ENCODE measurements around the gene CSRNP3. TPM values are rescaled to one million over a fixed set of nuclear protein-coding genes. Genes with fewer than 3 reads are reported as not detected.

CSRNP3 gene
- polyA plus RNA-seq, 1 donor (not counting 4 experiments of a cell fraction or from before 2014, with no cell fraction given), result 0.87 TPM

DNA sequence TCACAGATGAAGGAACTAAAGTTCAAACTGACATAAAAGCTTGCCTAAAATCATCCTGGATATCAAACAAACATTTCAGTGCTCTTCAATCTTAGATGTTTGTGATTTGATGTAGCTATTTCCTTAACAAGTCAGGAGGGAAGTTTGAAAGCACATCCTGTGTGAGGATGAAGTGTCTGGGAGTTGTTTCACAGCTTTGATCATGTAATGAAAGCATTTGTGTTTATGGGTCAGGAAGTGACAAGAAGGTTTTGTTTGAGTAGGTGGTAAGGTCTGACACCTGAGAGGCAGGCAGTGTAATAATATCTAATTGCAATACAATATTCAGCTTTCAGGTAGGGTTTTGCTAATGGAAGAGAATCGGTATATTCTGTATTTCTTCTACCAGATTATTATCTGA lies 26.0 kb upstream of the CSRNP3 start:
- DNase-seq (ENCODE audit: low read depth, low spot score), result no peak
- H3K9me3 ChIP-seq (ENCODE audit: control insufficient read depth, low read depth, low read length), result no peaks in the 10 kb centered on the region
- H2AFZ ChIP-seq (ENCODE audit: control insufficient read depth, low read length), result no peak overlapping the region
- no peak overlapping the region for H3K4me2 ChIP-seq (ENCODE audit: control insufficient read depth, extremely low read depth, insufficient read depth, low read depth, low read length)
- no peak overlapping the region for H3K9ac ChIP-seq (ENCODE audit: control insufficient read depth, extremely low read depth, insufficient read depth, low read length)
- no peaks in the 10 kb centered on the region for H3K79me2 ChIP-seq (ENCODE audit: control insufficient read depth, insufficient read depth, low read length)
- H3K27me3 ChIP-seq (ENCODE audit: control insufficient read depth, extremely low read depth, insufficient read depth, low read length), result no peaks in the 10 kb centered on the region
- no peak for TF ChIP-seq EZH2 (IDR thresholded peaks at IDR 0.05; ENCODE audit: low read length)
- TF ChIP-seq, protein P1, sequence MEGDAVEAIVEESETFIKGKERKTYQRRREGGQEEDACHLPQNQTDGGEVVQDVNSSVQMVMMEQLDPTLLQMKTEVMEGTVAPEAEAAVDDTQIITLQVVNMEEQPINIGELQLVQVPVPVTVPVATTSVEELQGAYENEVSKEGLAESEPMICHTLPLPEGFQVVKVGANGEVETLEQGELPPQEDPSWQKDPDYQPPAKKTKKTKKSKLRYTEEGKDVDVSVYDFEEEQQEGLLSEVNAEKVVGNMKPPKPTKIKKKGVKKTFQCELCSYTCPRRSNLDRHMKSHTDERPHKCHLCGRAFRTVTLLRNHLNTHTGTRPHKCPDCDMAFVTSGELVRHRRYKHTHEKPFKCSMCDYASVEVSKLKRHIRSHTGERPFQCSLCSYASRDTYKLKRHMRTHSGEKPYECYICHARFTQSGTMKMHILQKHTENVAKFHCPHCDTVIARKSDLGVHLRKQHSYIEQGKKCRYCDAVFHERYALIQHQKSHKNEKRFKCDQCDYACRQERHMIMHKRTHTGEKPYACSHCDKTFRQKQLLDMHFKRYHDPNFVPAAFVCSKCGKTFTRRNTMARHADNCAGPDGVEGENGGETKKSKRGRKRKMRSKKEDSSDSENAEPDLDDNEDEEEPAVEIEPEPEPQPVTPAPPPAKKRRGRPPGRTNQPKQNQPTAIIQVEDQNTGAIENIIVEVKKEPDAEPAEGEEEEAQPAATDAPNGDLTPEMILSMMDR (optimal IDR thresholded peaks at IDR 0.05 in 1 of 3, IDR thresholded peaks at IDR 0.05 in 1 of 3, conservative IDR thresholded peaks at IDR 0.05 in 1 of 3; ENCODE audit: extremely low read depth in 1 of 3, insufficient read depth in 2 of 3, low read length in 3 of 3), result no peak
- H3K27ac ChIP-seq (ENCODE audit: control insufficient read depth, insufficient read depth, low read length), result no peak overlapping the region
- dilution Hi-C loops (cut with MboI; ENCODE audit: extremely low pct_ligation_motif_present, low sequenced_read_pairs), result no loop called here
- no peaks in the 10 kb centered on the region for H4K20me1 ChIP-seq (ENCODE audit: control insufficient read depth, extremely low read depth, insufficient read depth, low read length)
- no peak for FAIRE-seq
- H3K36me3 ChIP-seq (ENCODE audit: control insufficient read depth in 2 of 2, extremely low read depth in 1 of 2, insufficient read depth in 2 of 2, low read length in 2 of 2), result no peaks in the 10 kb centered on the region
- H3K4me1 ChIP-seq (ENCODE audit: control insufficient read depth, extremely low read depth, insufficient read depth, low read length), result no peaks in the 10 kb centered on the region
- no peak overlapping the region for H3K4me3 ChIP-seq (ENCODE audit: control insufficient read depth in 2 of 3, extremely low read depth in 1 of 3, insufficient read depth in 2 of 3, low read depth in 1 of 3, low read length in 3 of 3)
- no peaks in the 10 kb centered on the region for H3K9me1 ChIP-seq (ENCODE audit: control insufficient read depth, extremely low read depth, insufficient read depth, low read length)

DNA sequence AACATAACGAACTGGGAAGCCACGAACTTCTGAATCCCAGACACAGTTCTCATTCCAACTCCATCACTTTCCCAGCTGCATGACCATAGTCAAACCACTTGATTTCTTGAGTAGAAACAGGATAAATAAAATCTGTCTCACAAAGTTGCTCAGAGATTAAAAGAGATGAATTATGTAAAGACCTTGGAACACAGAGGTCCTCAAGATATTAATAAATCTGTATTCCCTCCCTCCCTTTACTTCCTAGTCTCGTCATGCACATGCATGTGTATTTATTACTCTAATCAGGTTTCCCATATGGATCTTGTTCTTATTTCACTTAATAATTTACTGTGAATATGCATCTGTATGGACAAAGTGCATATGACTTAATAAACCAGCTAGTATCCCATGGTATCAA lies 21.1 kb upstream of the CSRNP3 start:
- no peaks in the 10 kb centered on the region for H3K27me3 ChIP-seq (ENCODE audit: control insufficient read depth, extremely low read depth, insufficient read depth, low read length)
- no peak overlapping the region for H3K4me2 ChIP-seq (ENCODE audit: control insufficient read depth, extremely low read depth, insufficient read depth, low read depth, low read length)
- no peak overlapping the region for H3K4me3 ChIP-seq (ENCODE audit: control insufficient read depth in 2 of 3, extremely low read depth in 1 of 3, insufficient read depth in 2 of 3, low read depth in 1 of 3, low read length in 3 of 3)
- TF ChIP-seq EZH2 (IDR thresholded peaks at IDR 0.05; ENCODE audit: low read length), result no peak
- TF ChIP-seq, protein P1 (optimal IDR thresholded peaks at IDR 0.05 in 1 of 3, IDR thresholded peaks at IDR 0.05 in 1 of 3, conservative IDR thresholded peaks at IDR 0.05 in 1 of 3; ENCODE audit: extremely low read depth in 1 of 3, insufficient read depth in 2 of 3, low read length in 3 of 3), result no peak
- dilution Hi-C loops (cut with MboI; ENCODE audit: extremely low pct_ligation_motif_present, low sequenced_read_pairs), result no loop called here
- DNase-seq (ENCODE audit: low read depth, low spot score) (no peak), FAIRE-seq (no peak)
- no peak overlapping the region for H3K9ac ChIP-seq (ENCODE audit: control insufficient read depth, extremely low read depth, insufficient read depth, low read length)
- no peaks in the 10 kb centered on the region for H3K4me1 ChIP-seq (ENCODE audit: control insufficient read depth, extremely low read depth, insufficient read depth, low read length)
- no peaks in the 10 kb centered on the region for H4K20me1 ChIP-seq (ENCODE audit: control insufficient read depth, extremely low read depth, insufficient read depth, low read length)
- H2AFZ ChIP-seq (ENCODE audit: control insufficient read depth, low read length), result no peak overlapping the region
- H3K9me1 ChIP-seq (ENCODE audit: control insufficient read depth, extremely low read depth, insufficient read depth, low read length), result no peaks in the 10 kb centered on the region
- no peaks in the 10 kb centered on the region for H3K9me3 ChIP-seq (ENCODE audit: control insufficient read depth, low read depth, low read length)
- no peaks in the 10 kb centered on the region for H3K79me2 ChIP-seq (ENCODE audit: control insufficient read depth, insufficient read depth, low read length)
- no peak overlapping the region for H3K27ac ChIP-seq (ENCODE audit: control insufficient read depth, insufficient read depth, low read length)
- H3K36me3 ChIP-seq (ENCODE audit: control insufficient read depth in 2 of 2, extremely low read depth in 1 of 2, insufficient read depth in 2 of 2, low read length in 2 of 2), result no peaks in the 10 kb centered on the region
